Measurements from ENCODE around the gene TFRC. TPM values are rescaled to one million over a fixed set of nuclear protein-coding genes. Genes with fewer than 3 reads are reported as not detected.
"Not testable (repeated sequence)": the region's sequence is repeated elsewhere in the genome, so short reads cannot be mapped to it uniquely, and the experiment has no call there.

Gene TFRC
- total RNA-seq, 1 donor from 2014 or later, result 76.4 TPM

DNA sequence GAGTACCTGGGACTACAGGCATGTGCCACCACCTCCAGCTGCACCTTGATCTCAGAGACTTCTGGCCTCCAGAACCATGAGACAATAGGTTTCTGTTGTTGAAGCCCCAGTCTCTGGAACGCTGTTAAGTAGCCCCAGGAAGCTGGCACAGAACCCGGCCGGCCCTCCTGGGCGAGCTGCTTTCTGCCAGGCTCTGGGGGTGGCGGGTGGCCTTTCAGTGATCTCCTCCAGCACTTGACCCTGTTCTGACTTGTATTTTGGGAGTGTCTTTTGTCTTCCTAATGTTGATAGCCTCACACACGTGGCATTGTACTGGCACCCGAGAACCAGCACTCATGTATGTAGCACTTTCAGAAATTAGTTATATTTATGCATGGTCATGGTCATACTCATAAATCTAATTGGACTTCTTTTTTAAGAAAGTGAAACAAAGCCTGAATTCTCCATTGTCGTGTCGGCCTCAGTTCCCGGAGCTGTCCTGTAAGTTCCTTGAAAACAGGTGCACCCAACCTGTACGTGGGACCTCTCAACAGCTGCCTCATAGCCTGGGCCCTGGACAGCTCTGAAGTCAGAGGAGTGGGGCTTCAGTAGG lies 74.0 kb downstream of the TFRC start:
- intact Hi-C loops (cut with micrococcal nuclease), result no loop called here

GRCh38 chr3:196005338-196005737 lies 76.6 kb downstream of the TFRC start:
- H3K36me3 ChIP-seq; H3K27me3 ChIP-seq (ENCODE audit: low read depth); DNase-seq; intact Hi-C loops (cut with micrococcal nuclease); H3K4me3 ChIP-seq; H3K9me3 ChIP-seq (replicated peaks); H3K27ac ChIP-seq (replicated peaks); H3K4me1 ChIP-seq: not testable (repeated sequence)

More for the DNA sequence above, 74.0 kb downstream of the TFRC start:
- Histone ChIP-seq H3K4me1 (no peaks in the 10 kb centered on the region), H3K27me3 (ENCODE audit: low read depth) (peaks cover 9% of the 10 kb centered on the region), H3K36me3 (no peaks in the 10 kb centered on the region), H3K9me3 (replicated peaks) (peaks cover 8% of the 10 kb centered on the region), H3K4me3 (no peak overlapping the region), H3K27ac (replicated peaks) (no peak overlapping the region)
- no peak for DNase-seq
- no peak for TF ChIP-seq CTCF (IDR thresholded peaks at IDR 0.05; ENCODE audit: borderline replicate concordance)

DNA sequence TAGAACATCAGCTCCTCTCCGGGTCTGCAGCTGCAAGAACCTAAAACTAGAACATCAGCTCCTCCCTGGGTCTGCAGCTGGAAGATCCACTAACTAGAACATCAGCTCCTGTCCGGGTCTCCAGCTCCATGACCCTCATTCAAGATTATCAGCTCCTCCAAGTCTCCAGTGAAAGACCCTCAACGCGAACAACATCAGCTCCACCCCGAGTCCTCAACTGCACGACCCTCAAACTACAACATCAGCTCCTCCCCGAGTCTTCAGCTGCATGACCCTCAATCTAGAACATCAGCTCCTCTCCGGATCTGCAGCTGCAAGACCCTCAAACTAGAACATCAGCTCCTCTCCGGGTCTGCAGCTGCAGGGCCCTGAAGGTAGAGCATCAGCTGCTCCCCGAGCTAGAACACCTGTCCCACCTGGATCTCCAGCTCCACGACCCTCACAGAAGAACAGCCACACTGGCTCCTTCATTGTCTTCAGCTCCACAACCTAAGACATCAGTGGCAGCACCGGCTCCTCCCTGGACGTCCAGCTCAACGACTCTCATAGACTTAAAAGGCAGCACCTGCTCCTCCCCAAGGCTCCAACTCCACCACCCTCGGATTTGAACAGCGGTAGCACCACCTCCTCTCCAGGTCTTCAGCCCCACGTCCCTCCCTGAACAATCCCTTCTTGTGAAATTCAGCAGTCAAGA lies 77.4 kb downstream of the TFRC start:
- H3K27ac ChIP-seq (replicated peaks); H3K4me3 ChIP-seq; H3K9me3 ChIP-seq (replicated peaks); DNase-seq; intact Hi-C loops (cut with micrococcal nuclease); H3K36me3 ChIP-seq; H3K4me1 ChIP-seq: not testable (repeated sequence)
- peaks cover 12% of the 10 kb centered on the region for H3K27me3 ChIP-seq (ENCODE audit: low read depth)

GRCh38 chr3:196003611-196004010 lies 78.3 kb downstream of the TFRC start:
- TF ChIP-seq CTCF (IDR thresholded peaks at IDR 0.05; ENCODE audit: borderline replicate concordance), result no peak
- no peak for DNase-seq
- no peaks in the 10 kb centered on the region for H3K36me3 ChIP-seq
- no peak overlapping the region for H3K4me3 ChIP-seq
- intact Hi-C loops (cut with micrococcal nuclease), result no loop called here
- peaks cover 7% of the 10 kb centered on the region for H3K27me3 ChIP-seq (ENCODE audit: low read depth)
- no peaks in the 10 kb centered on the region for H3K4me1 ChIP-seq
- H3K27ac ChIP-seq (replicated peaks), result no peak overlapping the region
- H3K9me3 ChIP-seq (replicated peaks), result no peaks in the 10 kb centered on the region

DNA sequence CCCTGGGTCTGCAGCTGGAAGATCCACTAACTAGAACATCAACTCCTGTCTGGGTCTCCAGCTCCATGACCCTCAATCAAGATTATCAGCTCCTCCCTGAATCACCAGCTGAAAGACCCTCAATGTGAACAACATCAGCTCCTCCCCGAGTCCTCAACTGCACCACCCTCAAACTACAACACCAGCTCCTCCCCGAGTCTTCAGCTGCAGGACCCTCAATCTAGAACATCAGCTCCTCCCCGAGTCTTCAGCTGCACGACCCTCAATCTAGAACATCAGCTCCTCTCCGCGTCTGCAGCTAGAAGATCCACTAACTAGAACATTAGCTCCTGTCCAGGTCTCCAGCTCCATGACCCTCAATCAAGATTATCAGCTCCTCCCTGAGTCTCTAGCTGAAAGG lies 79.2 kb downstream of the TFRC start:
- H3K4me1 ChIP-seq; H3K27me3 ChIP-seq (ENCODE audit: low read depth); H3K27ac ChIP-seq (replicated peaks); intact Hi-C loops (cut with micrococcal nuclease); DNase-seq; H3K4me3 ChIP-seq; H3K9me3 ChIP-seq (replicated peaks); H3K36me3 ChIP-seq: not testable (repeated sequence)

- DNase-seq; H3K4me3 ChIP-seq; H3K9me3 ChIP-seq (replicated peaks); intact Hi-C loops (cut with micrococcal nuclease); H3K27me3 ChIP-seq (ENCODE audit: low read depth); H3K27ac ChIP-seq (replicated peaks); H3K4me1 ChIP-seq; H3K36me3 ChIP-seq: not testable (repeated sequence)
Measured at GRCh38 chr3:196001240-196001639, 80.7 kb downstream of the TFRC start.

DNA sequence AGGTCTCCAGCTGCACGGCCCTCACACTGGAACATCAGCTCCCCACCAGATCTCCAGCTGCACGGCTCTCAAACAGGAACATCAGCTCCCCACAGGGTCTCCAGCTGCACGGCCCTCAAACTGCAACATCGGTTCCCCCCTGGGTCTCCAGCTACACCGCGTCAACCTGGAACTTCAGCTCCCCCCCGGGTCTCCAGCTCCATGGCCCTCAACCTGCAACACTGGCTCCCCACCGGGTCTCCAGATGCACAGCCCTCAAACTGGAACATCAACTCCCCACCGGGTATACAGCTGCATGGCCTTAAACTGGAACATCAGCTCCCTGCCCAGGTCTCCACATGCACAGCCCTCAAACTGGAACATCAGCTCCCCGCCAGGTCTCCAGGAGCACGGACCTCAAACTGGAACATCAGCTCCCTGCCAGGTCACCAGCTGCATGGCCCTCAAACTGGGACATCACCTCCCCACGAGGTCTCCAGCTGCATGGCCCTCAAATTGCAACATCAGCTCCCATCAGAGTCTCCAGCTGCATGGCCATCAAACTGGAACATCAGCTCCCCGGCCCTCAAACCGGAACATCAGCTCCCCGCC lies 81.4 kb downstream of the TFRC start:
- H3K9me3 ChIP-seq (replicated peaks); H3K4me3 ChIP-seq; intact Hi-C loops (cut with micrococcal nuclease); H3K4me1 ChIP-seq; H3K36me3 ChIP-seq; H3K27ac ChIP-seq (replicated peaks); DNase-seq; H3K27me3 ChIP-seq (ENCODE audit: low read depth): not testable (repeated sequence)

DNA sequence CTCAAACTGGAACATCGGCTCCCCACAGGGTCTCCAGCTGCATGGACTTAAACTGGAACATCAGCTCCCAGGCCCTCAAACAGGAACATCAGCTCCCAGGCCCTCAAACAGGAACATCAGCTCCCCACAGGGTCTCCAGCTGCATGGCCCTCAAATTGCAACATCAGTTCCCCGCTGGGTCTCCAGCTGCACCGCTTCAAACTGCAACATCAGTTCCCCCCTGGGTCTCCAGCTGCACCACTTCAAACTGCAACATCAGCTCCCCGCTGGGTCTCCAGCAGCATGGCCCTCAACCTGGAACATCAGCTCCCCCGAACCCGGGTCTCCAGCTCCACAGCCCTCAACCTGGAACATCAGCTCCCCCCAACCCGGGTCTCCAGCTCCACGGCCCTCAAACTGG lies 82.0 kb downstream of the TFRC start:
- no peaks in the 10 kb centered on the region for H3K9me3 ChIP-seq (replicated peaks)
- H3K36me3 ChIP-seq, result no peaks in the 10 kb centered on the region
- no peaks in the 10 kb centered on the region for H3K4me1 ChIP-seq
- no peak for DNase-seq
- no peak for TF ChIP-seq CTCF (IDR thresholded peaks at IDR 0.05; ENCODE audit: borderline replicate concordance)
- no peak overlapping the region for H3K27ac ChIP-seq (replicated peaks)
- intact Hi-C loops (cut with micrococcal nuclease), result no loop called here
- no peak overlapping the region for H3K4me3 ChIP-seq
- H3K27me3 ChIP-seq (ENCODE audit: low read depth), result peaks cover 7% of the 10 kb centered on the region

All from left ventricle myocardium inferior (tissue), 1 donor.